DMS153 treated with DMSO at 0.1 percent for 48 hours (cell line): ENCODE results near the gene LRRC26.
"Not testable (repeated sequence)": the region's sequence is repeated elsewhere in the genome, so short reads cannot be mapped to it uniquely, and the experiment has no call there.

Experiments used
- DNase-seq: peaks from one replicate; lab custom pipeline; 2025; ENCODE audit not compliant: unreplicated experiment; lab: John Stamatoyannopoulos, UW

LRRC26 gene

GRCh38 chr9:137139468-137140150 is 30.2 kb downstream of the LRRC26 start:
- DNase-seq = no peak

- no peak for DNase-seq
Observed at GRCh38 chr9:137138722-137139467, 31.0 kb downstream of the LRRC26 start, which contains the start of gene GRIN1. Gene GRIN1 (plus strand): TSS chr9:137139154. CDS start chr9:137139487, 333 bp downstream.

DNA sequence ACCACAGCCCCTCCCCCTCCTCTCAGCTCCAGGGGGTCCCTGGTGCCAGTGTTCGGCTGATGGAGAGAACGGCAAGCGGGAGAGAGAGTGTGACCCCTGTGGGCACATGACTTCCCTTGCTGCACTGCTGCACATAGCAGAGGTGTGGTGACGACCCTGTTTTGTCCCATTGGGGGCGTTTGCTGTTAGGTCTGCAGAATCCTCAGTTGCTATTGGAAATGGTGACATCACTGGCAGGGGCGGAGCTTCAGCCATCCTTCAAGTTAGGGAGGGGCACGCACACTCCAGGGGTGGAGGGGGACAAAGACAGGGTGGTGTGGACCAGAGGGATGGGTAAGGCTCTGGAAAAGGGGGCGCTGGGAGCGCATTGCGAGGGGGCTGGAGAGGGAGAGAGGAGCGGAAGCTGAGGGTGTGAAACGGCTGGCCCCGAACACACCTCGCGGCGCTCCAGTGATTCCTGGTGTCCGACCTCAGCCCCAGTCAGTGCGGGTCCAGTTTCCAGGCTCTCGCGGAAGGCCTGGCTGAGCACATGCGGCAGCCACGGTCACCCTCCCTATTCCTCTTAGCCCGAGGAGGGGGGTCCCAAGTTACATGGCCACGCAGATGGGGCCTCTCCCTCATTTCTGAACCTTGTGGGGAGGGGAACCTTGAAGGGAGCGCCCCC is 31.7 kb downstream of the LRRC26 start:
- DNase-seq = no peak

- DNase-seq = no peak
Observed at GRCh38 chr9:137136881-137137607, 32.8 kb downstream of the LRRC26 start.

GRCh38 chr9:137136261-137136880 is 33.5 kb downstream of the LRRC26 start:
- no peak for DNase-seq

DNA sequence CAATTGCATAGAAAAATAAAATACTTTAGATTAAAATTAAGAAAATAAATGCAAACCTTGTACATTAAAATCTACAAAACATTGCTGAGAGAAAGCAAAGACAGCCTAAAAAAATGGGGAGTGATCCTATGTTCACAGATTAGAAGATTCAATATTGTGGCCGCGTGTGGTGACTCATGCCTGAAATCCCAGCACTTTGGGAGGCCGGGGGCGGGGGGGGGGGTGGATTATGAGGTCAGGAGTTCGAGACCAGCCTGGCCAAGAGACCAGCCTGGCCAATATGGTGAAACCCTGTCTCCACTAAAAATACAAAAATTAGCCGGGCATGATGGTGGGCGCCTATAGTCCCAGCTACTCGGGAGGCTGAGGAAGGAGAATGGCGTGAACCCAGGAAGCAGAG is 34.7 kb downstream of the LRRC26 start:
- not testable (repeated sequence) for DNase-seq

- DNase-seq = no peak
Observed at GRCh38 chr9:137134191-137134590, 35.7 kb downstream of the LRRC26 start.

DNA sequence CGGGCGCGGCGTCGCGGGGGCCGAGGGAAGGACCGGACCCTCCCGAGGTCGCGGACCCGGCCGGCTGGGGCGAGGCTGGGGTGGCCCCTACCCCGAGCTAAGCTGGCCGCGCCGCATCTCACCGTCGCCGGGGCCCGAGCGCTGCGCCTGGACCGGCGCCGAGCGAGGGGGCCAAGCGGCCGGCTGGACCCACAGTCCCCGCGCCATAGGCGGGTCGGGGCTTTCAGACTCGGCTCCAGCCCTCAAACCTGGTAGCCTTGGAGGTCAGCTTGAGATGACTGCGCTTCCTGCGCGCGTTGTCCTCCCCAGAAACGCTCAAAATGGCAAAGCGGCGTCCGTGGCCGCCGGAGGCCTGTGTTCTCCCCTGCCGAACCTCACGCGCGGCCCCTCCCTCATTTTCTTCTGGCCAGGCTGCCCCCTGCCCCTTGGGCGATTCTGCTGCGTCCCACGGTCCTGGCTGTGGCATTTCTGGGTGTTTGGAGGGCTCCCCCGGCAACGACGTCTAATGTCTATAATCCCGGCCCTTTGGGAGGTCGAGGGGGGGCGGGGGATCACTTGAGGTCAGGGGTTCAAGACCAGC is 39.6 kb downstream of the LRRC26 start:
- no peak for DNase-seq

- DNase-seq = peak; percentile 68
Observed at GRCh38 chr9:137129456-137130175, 40.2 kb downstream of the LRRC26 start.

DNA sequence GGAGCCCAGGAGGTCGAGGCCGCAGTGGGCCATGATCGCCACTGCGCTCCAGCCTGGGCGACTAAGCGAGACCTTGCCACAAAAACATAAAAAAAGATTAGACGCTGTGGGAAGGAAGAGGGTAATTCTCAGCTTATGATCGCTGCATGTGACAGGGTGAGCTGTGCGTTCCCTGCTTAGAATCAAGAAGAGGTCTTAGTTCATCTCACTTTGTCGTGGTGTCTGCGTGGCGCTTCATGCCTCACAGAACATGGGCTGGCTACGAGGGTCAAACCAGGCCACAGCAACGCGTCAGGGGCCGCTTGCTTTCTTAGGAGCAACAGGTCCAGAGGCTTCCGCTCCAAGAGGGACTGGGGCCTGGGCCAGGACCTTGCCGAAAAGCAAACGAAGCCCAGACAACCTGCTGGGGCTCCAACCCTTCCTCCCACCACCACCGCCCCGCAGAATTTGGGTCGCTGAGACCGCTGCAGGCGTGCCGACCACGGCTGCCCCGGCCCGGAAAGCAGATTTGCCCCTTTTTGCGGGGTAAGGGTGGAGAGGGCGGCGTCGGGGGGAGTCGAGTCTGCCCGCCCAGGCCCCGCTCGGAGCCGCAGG is 40.9 kb downstream of the LRRC26 start:
- DNase-seq = no peak

- DNase-seq = no peak
Observed at GRCh38 chr9:137128158-137128861, 41.5 kb downstream of the LRRC26 start.

GRCh38 chr9:137127301-137128157 is 42.3 kb downstream of the LRRC26 start:
- DNase-seq = no peak

- DNase-seq = no peak
Observed at GRCh38 chr9:137126786-137127185, 43.1 kb downstream of the LRRC26 start.

DNA sequence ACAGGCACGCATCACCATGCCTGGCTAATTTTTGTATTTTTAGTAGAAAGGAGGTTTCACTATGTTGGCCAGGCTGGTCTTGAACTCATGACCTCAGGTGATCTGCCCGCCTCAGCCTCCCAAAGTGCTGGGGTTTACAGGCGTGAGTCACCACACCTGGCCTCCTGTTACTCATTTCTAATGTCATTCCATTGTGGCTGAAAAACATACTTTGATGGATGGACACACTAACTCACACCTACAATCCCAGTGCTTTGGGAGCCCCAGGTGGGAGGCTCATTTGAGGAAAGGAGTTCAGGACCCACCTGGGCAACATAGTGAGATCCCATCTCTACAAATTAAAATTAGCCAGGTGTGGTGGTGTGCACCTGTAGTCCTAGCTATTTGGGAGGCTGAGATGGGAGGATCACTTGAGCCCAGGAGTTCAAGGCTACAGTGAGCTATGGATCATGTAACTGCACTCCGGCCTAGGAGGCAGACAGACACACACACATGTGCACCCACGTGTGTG is 45.8 kb downstream of the LRRC26 start:
- DNase-seq = not testable (repeated sequence)

GRCh38 chr9:137123468-137123837 is 46.4 kb downstream of the LRRC26 start:
- DNase-seq = no peak

DNA sequence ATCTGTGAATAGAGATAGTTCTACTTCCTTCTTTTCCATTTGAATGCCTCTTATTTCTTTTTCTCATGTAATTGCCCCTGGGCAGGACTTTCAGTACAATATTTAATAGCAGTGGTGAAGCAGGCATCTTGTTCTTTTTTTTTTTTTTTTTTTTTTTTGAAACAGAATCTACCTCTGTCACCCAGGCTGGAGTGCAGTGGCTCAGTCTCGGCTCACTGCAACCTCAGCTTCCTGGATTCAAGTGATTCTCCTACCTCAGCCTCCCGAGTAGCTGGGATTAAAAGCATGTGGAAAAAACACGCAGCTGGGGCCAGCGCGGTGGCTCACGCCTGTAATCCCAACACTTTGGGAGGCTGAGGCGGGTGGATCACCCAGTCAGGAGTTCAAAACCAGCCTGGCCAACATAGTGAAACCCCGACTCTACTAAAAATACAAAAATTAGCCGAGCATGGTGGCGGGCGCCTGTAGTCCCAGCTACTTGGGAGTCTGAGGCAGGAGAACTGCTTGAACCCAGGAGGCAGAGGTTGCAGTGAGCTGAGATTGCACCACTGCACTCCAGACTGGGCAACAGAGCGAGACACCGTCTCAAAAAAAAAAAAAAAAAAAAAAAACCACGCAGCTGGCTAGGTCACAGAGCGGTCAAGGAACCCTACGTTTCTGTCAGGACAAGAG is 46.9 kb downstream of the LRRC26 start:
- DNase-seq = not testable (repeated sequence)
